MV-4-11 (cell line): Measurements from ENCODE around the gene RRP12.

ENCODE experiments used
- DNase-seq: peaks from one replicate; lab custom pipeline; 2025; lab: John Stamatoyannopoulos, UW

The RRP12 gene

GRCh38 chr10:97400665-97401454, at the start of gene RRP12:
TSS of gene RRP12 (minus strand) at chr10:97401340. CDS start at chr10:97401231, 109 bp downstream.
- DNase-seq: peak; percentile 99

GRCh38 chr10:97450828-97451227, 49.7 kb upstream of the RRP12 start:
- DNase-seq: no peak

- peak; percentile 95 for DNase-seq
These were observed 44.8 kb upstream of the RRP12 start, which contains the start of the genes EXOSC1 and ZDHHC16 for GRCh38 chr10:97445722-97446639. TSS of gene EXOSC1 (minus strand) at chr10:97446006. CDS start at chr10:97445985, 21 bp downstream. TSS of gene ZDHHC16 (plus strand) at chr10:97446175. CDS start at chr10:97451676, 5,501 bp downstream.

GRCh38 chr10:97445357-97445721, 44.2 kb upstream of the RRP12 start:
- DNase-seq: no peak

GRCh38 chr10:97444212-97444611, 43.1 kb upstream of the RRP12 start:
- DNase-seq: no peak

GRCh38 chr10:97442277-97442676, 41.1 kb upstream of the RRP12 start:
- no peak for DNase-seq

GRCh38 chr10:97435211-97435610, 34.1 kb upstream of the RRP12 start:
- DNase-seq: no peak

- no peak for DNase-seq
These were observed 33.4 kb upstream of the RRP12 start for GRCh38 chr10:97434557-97434956.

- DNase-seq: peak; percentile 39
These were observed 32.9 kb upstream of the RRP12 start for GRCh38 chr10:97434055-97434454.

- DNase-seq: peak; percentile 56
These were observed 27.4 kb upstream of the RRP12 start for GRCh38 chr10:97428572-97428981.

GRCh38 chr10:97427571-97428179, 26.5 kb upstream of the RRP12 start:
- no peak for DNase-seq

- no peak for DNase-seq
These were observed 25.8 kb upstream of the RRP12 start for GRCh38 chr10:97426776-97427570.

- peak; percentile 93 for DNase-seq
These were observed 25.0 kb upstream of the RRP12 start, which contains the start of gene PGAM1 for GRCh38 chr10:97425964-97426775. TSS of gene PGAM1 (plus strand) at chr10:97426191. CDS start at chr10:97426308, 117 bp downstream.

- DNase-seq: peak; percentile 81
These were observed 22.6 kb upstream of the RRP12 start for GRCh38 chr10:97423757-97424098.

- no peak for DNase-seq
These were observed 15.4 kb upstream of the RRP12 start for GRCh38 chr10:97416565-97416964.

- DNase-seq: no peak
These were observed 11.8 kb upstream of the RRP12 start for GRCh38 chr10:97412891-97413304.

- DNase-seq: peak; percentile 71
These were observed 10.3 kb upstream of the RRP12 start for GRCh38 chr10:97411406-97411805.

GRCh38 chr10:97408496-97408992, 7.4 kb upstream of the RRP12 start:
- DNase-seq: peak; percentile 88

- DNase-seq: no peak
These were observed 6.8 kb upstream of the RRP12 start for GRCh38 chr10:97407952-97408248.

GRCh38 chr10:97407211-97407951, 6.2 kb upstream of the RRP12 start:
- peak; percentile 87 for DNase-seq
